Stimulated activated CD8-positive, alpha-beta memory T cell treated with anti-CD3 and anti-CD28 coated beads, Interleukin-7, amount 100 ng/mL, for 1 hour (primary cell): ENCODE results near the gene SH3RF3.

Source experiments
- DNase-seq, 2 donors: peaks; one replicate each; pipeline ENCODE4 v3.0.0-alpha.2; 2020; ENCODE audit warnings: low read depth in 2 of 2

Gene SH3RF3

DNA sequence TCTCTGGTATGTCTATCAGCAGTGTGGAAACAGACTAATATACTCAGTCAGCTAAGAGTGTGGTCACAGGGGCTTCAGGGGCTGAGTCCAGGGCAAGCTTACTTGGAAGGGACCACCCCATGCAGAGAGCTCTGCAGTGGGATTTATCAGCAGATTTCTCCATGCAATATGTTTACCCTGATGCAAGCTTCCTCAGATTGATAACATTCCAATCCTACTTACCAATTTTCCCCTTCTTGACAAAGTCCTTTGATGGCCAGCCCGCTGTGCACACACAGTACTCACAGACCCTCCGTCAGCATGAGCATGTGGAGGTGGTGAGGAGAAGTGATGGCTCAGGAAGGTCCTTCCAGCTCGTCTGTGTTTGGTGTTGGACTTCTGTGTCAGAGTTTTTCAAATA lies 51.8 kb downstream of the SH3RF3 start:
- DNase-seq = no peak

DNA sequence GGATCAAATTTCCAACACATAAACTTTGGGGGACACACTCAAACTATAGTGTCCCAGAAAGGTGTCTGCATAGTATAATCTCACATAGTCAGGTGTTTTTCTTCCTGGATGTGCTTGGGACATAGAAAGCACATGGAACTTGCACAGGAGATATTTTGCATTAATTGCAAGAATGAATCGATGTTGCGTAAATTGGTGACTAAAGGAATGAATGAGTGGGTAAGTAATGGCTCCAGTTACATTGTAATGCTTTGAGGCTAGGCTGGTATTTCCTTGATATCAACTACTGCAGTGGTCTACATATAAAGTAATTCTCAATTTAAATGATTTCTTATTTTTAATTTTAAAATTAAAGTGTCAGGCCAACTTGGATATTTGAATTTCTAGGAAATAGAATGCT lies 53.4 kb downstream of the SH3RF3 start:
- no peak for DNase-seq

DNA sequence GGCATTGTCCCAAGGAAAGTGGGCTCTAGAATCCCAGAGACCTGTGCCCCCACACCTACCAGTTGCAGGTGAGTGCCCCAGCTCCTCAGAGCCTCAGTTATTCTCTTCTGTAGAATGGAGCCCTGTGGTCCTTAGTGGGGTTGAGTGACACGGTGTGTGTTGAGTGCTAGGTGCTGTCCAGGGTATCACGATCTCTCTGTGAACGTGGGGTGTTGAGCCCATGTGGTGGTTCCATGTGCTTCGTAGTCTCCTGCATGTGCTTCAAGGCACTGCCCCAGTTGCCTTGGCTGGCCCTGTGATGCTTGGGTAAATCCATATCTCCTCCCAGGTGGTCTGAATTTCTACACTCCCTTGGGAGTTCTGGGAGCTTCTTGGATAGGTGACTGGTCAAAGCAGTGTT lies 54.9 kb downstream of the SH3RF3 start:
- DNase-seq = no peak

DNA sequence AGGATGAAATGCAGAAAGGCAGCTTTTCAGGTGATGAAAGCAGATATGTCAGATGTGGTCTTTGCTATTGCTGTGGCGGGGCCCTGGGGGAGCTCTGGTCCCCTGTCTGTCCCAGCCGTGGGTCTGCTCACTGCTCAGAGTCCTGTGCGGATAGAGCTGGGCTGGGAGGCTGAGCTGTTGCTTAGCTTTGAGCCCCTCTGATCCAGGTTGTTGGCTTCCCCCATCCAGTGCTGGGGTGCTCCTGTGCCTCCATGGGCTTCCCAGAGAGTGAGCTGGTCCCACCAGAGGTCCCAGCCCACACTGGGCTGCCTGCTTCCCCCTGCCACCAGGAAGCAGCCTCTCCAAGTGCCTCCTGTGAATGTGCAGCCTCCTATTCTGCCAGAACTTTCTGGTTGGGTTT lies 55.4 kb downstream of the SH3RF3 start:
- DNase-seq = no peak

DNA sequence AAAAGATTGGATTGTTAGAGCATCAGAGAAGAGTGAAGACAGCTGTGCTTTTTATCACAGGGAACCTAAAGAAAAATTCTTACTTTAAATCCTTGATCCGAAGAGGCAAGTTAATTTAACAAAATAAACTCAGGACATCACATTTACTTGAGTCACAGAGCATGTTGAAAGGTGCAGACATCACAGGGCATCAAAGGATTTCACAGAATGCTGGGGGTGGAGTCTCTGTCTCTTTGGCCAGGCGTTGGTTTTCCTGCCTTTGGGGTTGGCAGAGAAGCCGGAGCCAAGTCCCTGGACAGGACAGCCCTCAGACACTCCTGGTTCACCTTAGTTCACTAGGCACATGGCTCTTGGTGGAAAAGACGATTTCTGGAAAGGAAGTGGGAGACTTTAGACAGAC lies 56.3 kb downstream of the SH3RF3 start:
- DNase-seq = no peak

DNA sequence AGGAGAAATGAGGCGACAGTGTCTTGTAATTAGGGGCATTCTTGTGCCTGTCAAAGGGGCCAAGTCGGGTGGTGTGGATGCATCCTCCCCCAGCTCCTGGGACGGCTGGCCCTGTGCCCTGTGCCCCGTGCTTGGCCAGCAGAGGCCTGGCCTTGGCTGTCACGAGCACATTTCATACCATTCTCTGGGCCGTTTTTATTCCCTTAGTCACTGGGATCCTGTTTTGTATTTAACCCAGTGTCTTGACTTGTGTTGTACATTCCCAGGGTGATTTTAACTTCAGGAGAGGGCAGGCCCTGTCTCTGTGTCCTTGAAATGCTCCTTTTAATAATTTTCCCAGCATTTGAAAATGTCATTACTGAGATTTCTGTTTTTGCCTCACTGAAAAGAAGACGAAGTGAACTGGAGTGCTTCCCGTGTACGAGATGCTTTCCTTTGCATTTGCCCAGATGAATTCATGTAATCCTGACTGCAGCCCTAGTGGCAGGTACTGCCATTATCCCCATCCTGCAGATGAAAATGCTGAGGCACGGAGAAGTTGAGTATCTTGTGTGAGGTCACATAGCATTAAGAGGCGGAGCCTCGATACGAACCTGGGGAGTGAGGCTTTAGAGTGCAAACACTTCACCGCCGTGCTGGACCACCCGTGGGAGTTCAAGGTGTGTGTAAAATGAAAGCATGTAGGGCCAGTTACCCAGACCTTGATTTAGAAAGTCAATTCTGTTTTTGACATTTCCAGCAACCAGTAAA lies 57.0 kb downstream of the SH3RF3 start:
- no peak for DNase-seq

DNA sequence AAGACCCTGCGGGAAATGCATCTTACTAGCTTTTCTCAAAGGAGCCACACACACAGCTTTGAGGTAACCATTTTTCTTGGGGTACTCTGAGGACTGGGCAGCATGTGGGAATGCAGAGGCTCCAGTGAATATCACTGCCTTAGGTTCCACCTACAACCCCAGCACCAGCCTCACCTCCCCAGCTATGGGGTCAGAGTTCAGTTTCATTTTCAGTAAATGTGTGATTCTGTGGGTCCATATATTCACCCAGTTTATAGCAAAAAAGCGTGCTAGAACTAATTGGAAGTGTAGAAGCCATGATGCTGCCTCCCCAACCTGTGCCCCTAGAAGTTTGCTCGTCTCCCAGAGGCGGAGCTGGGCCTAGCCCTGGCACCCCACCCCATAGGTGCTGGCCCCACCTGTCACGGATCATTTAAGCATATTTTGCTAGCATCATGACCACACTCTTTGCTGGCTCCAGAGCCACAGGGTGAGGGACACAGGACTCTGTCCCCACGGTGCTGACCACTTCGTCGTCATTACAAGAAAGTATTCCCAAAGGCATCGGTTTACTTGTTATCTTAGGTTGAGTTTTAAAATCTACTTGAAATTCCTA lies 57.7 kb downstream of the SH3RF3 start:
- DNase-seq = no peak

DNA sequence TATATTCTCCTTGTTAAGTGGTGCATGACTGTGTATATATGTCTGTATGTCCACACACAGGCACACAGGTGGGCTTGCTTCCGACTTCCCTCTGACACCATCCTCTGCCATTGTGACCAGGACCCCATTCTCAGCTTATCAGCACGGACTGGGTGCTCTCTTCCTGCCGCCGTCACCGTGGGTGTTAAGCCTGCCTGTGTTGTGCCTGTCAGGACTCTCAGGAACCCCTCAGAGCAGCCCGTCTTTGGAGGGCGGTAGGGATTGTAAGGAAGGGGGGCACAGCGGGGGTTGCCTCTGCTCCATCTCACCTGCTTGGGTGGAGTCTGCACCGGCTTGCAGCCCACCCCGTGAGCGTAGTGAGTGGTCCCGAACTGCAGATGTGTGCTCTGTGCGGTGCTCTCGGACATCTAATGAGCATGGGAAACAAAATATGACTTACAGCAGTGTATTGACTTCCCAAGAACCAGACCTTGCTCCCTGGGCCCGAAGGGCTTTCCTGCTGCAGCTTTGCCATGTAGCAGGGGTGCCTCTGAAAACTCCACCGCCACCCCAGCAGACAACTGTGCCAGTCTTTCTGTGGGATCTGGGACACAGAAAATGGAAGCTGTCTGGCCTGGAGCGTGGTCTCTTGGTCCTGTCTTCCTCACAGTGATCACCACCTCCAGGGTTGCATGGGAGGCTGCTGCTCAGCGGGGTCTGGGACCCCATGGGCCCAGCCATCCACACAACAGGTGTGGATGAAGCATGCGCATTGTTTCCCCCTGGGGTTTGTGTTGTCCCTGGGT lies 58.9 kb downstream of the SH3RF3 start:
- DNase-seq = no peak

DNA sequence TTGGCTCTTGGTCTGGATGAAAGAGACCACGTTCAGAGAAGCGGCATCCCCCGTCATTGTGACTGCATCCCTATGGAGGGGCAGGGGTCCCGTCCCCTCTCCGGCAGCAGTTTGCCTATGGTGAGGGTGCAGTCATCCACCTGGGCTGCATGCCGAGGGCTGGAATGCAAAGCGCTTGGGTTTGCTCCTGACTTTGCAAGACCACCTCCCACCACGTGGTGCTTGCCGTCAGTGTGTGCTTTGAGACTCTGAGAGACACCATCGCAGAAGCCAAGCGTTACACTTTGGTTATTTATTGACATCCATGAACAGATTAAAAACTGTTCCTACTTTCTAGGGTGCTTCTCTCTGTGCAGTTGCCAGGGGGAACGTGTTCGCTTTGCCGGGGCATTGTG lies 59.5 kb downstream of the SH3RF3 start:
- DNase-seq = no peak

DNA sequence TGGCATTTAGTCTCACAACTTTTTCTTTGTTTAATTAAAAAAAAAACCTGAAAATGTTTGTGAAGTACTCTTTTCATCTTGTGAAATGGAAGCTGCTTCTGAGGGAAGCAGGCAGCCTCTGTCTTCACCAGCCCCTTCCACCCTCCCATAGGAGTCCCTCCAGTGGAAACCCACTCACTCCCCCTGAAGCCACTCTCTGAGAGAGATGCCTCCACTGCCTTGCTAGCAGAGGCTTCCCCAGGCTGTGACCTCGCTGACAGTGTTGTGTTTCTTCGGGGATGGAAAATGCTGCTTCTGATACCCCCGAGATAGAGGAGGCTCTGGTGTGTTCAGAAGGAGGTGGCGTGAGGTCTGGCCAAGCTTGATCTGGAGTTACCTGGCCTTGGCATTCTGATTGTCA lies 59.9 kb downstream of the SH3RF3 start:
- no peak for DNase-seq

DNA sequence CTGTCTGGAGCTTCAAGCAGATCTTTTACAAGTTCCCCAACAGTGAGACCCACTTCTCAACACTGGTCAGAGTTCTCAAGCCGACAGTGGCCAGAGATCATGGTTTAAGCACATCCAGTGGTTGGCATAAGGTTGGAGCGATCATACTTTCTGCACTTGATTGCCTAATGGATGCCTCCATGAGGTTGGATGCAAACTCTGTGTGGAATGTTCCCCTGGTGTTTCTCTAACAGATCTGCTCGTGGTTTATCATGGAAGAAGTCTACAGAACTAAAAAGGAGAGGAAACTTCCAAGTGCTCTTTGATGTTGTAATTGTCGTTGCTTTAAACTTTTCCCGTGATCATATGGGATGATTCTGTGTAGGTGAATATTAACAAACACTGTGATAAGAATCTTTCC lies 60.7 kb downstream of the SH3RF3 start:
- DNase-seq = no peak

DNA sequence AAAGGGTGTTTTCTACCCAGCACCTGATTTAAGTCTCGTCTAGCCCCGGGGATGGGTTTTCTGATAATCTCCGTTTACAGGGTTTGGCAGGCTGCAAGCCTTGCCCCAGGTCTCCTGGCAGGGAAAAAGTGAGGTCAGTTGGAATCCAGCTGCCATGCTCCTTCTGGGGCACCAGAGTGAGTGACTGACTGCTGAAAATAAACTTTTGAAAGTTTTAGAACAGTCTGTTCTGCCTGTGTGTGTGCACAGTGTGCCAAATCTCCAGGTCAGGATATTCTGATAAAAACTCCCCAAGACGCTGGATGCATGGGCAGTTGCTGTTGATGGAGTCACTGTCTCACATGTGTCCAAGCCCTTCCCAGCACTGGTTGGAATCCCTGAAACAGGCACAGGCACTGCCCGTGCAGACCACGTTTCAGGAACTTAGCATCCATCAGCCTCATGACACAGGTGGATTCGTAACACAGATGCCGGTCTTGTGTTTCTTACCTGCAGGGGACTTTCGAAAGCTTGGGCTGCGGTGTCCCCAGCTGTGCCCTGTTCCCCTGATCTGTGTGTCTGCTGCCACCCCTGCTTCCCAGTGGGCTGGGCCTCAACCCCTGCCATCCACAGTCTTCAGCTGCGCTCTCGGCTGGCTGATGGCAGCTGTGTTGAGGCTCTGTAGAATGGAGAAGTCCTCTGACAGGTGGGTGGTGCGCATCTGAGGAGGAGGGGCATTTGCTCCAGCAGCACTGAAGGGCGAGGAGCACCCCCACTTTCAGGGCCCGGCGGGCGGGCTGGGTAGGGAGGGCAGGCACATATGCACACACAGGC lies 65.0 kb downstream of the SH3RF3 start:
- no peak for DNase-seq

DNA sequence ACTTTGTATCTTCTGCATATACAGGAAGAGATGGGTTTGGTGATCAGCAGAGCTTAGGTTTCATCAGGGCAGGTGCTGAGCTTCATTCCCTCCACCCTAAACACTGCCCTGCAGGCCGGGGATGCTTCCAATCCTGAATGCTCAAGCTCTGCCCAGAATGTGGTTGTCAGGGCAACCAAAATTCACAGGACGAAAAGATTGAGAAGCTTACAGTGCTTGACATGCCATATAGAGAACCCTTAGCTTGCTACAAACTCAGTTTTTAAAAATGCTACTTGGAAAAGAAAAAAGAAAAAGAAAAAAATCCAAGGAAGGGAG lies 65.6 kb downstream of the SH3RF3 start:
- DNase-seq = no peak

DNA sequence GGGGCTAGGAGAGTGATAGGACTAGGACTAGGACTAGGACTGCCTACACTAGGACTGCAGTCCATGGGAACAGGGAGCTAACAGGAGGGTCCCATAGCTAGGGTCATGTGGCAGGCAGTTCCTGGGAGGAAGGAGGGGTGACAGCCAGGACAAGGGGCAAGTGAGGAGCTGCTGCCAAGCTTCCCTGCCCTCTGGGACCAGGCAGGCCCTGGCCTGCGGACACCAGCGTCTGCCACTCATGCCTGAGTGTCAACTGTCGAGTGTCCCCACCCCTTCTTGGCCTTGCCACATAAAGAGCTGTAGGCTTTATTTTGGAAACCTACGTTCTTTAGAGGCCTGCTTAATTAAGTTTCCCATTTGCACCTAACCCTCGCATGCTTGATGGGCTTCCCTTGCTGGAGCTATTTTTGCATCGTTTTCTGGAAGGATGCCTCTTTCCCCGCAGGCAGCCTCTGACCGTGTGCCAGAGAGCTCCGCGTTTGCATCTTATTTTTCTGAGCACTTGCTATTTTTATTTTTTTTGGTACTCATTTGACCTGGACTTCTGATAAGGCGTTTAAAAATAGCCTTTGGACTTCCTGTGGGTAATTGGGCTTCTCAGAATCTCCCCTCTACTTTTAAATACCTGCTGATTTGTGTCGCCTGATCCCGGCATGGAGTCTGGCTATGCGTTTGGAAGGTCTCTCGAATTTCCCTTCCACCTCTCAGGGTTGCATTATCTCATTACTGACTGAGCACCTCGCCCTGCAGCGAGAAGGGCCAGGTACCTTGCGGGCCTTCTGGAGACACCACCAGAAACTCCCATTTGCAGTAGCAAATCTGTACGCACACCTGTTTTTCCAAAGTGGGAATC lies 66.4 kb downstream of the SH3RF3 start:
- DNase-seq = no peak

DNA sequence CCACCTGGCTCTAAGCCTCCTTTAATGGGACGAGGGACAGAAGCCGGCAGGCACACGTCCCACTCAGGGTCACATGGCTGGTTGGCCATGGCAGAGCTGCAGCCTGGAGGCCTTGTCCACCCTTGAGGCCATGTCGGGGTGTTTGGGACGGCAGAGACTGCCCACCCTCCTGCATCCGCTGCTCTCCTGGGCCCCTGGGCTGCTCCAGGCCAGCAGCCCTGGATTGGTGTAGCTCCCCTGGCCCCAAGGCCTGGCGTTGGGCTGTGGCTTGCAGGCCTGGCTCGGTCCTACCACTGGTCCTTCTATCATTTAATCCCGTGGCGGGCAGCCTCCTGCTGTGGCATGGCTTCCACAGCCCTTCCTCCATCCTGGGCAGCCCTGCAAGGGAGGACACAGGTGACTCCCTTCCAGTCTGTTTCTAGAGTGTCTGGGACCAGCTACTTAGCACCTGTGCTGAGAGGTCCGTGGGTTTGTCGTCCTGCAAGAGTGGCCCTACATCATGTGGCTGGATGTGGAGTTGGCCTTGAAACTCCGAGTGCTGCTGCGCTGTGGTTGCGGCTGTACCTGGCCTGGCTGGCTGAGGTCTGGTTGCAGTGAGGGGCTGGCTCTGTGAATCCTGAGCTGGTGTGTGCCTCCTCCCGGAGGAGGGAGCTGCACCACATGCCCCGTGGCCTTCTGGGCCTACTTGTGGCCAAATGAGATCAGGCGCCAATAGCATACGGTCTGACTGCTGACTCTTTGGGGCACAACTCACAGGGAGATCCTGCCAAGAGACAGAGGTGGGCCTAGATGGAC lies 67.3 kb downstream of the SH3RF3 start:
- DNase-seq = no peak

DNA sequence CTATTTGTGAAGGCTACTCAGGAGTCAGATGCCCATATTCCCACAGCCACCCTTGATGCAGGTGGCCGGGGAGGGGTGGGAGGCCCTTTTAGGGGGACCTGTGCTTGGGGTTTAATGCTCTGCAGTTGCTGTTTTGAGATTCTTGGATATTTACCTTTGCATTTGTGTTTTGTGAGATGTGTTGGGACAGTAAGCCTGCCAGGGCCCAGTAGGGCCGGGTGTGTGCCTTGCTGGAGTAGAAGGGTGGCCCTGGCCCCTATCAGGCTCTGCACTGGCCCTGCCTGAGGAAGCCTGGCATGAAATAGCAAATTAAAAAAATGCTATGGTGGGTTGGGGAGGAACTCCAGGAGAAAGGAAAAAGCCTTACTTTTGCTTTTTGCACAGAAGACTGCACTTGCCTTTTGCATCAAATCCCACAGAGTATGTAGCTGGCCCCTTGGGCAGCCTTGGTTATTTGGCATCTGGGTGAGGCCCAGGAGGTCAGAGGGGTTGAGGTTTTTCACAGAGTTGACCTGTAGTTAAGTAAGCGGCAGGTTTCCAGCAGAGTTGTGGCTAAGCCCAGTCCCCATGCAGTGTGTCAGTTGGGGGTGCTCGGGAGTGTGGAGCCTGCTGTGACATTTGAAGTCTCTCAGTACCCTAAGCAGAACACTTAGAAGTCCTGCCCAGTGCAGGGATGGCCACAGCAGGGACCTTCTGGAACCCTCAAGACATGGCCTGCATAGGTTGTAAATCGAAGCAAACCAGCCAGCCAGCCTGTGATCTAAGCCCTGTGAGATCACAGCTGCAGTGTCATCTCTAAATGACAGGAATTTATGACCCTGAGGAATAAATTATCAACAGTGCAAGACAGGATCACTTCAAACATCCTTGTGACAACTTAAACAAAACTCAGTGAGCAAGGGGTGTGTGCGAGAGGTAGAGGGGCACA lies 68.8 kb downstream of the SH3RF3 start:
- no peak for DNase-seq

DNA sequence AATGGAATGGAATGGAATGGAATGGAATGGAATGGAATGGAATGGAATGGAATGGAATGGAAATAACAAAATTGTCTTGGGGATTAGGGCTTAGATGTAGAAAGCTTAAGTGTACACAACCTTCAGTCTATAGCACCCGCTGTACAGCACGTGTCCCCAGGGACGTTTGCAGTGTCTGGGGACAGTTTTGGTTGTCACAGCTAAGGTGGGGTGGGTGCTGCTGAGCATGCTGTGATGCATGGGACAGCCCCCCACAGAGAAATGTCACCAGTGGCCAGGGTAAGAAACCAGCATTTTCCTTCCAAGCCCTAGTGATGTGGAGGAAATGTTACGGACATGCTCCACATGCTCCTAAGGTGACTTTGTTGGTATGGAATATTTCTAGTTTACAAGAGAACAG lies 70.8 kb downstream of the SH3RF3 start:
- DNase-seq = no peak

DNA sequence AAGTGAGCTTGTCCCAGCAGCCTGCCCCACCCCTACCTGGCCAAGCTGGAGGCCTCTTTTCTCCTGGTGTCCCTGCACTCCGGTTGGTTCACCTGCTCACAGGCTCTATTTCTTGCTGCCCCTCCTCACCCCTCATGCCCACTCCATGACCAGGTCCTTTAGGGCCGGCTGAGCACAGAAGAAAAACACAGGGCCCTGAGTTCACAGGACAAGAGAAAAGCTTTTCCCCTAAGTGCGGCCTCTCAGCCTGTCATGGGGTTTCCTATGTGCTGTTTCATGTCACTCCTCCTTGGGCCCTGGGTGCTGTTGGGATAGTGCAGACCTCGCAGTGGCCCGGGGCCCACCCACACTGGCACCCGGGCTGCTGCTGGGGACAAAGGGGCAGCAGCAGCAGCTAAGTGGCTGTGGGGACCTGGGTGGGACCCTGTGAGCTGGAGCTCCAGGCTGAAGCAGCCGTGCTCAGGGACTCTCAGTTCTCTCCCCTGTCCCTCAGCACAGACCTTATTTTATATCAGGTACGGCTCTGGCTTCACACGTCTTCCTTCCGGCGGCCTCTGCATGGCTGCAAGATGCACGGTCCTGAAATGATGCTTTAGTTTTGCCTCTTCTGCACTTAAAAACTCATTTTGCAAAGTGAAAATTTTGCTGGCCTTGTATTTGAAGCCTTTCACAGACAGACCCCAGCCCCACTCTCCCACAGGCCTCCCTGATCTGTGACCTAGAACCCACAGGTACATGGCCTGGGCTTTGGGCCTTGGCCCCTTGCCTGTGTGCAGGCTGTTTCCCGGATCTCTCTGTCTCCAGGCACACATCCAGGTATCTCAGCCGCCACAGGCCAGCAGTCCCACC lies 71.8 kb downstream of the SH3RF3 start:
- no peak for DNase-seq
